Measurements from ENCODE around the gene CEACAM1. TPM values are rescaled to one million over a fixed set of nuclear protein-coding genes. Genes with fewer than 3 reads are reported as not detected.

CEACAM1 gene
- total and polyA plus RNA-seq, 2 of the 13 experiments (the other 11 are each of a cell fraction or from before 2014, with no cell fraction given): 13.5 to 332 TPM

DNA sequence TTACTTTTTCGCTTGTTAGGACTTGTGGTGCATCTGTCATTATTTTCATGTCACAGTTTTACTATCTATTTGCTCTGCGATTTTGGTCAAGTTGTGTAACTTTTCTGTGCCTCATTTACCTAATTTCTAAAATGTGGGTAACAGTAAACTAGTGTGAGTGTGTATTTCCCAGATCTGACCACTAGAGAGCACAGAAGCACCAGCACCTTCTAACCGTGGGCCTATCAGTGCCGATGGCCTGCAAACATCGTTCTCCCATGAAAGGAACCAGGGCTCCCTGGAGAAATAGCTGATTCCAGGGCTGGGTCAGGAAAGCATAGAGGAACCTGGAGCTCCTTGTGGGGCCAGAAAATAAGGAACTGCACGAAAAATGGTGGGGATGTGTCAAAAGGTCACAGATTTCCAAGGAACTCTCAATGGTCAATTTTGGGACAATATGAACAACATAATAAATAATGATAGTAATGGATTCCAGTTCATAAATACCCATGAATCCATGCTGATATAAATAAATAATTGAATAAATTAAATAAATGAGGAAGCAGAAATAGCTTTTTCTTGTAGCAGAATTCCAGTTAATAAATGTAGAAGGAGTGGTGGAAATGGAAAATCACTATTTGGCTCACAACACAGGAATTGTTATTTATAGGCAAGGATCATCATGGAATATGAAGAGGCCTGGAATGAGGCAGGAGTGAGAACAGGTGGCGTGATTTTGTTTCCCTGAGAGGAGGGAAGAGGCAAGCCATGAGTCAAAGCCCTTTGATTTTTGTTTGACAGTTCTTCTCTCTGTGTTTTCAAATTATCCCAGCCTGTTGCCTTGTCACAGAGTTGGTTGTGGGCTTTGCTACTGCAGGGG, 35.3 kb upstream of the CEACAM1 start (continued):
- no peak for TF ChIP-seq ZBTB33 (CRISPR knock-in tag; IDR thresholded peaks at IDR 0.05)
- no peak for TF ChIP-seq GZF1 (CRISPR knock-in tag; IDR thresholded peaks at IDR 0.05)
- no peak for TF ChIP-seq PCBP2 (optimal IDR thresholded peaks at IDR 0.05; ENCODE audit: low read depth, low read length, poor library complexity, severe bottlenecking)

DNA sequence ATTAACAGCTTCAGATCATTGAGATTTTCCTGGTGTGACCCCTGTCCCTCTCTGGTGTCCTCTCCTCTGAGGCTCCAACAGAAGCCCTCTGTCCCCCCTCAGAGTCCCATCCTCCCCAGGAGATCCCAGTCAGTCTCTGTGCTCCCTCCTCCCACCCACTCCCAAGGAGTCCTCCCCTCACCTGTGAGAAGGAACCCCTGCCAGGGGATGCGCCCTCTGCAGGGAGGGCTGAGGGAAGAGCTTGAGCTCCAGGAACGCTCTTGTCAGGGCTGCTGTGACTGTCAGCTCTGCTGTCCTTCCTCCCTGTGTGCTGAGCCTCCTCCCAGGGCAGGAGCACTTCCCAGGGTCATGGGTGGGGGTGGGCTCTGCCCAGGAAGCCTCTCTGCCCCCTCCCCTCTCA, 33.2 kb upstream of the CEACAM1 start:
- ChIA-PET CTCF (ENCODE audit: low intra/inter-chr PET ratio, low total read pairs) (no interaction called here), POLR2A (no interaction called here)
- intact Hi-C loops (cut with micrococcal nuclease; ENCODE audit: unreplicated experiment) (no loop called here), in situ Hi-C loops (cut with HindIII; ENCODE audit: extremely low pct_ligation_motif_present, low pct_unique_long_range_greater_than_20kb) (no loop called here)
- H3K36me3 ChIP-seq (replicated peaks in 1 of 2; ENCODE audit: control insufficient read depth in 1 of 2, insufficient read depth in 2 of 2, low read length in 2 of 2): no peaks in the 10 kb centered on the region
- BruUV-seq (replicated peaks): no TSS peak
- H3K27me3 ChIP-seq (ENCODE audit: control insufficient read depth in 1 of 2, insufficient read depth in 2 of 2, low read length in 2 of 2): peaks cover 2 to 12% of the 10 kb centered on the region in 2 experiments; a peak in 4 of 5 replicates
- FAIRE-seq (no peak), ATAC-seq (no peak), DNase-seq (ENCODE audit: low spot score) (no peak)
- H2AFZ ChIP-seq (ENCODE audit: low read length): no peak overlapping the region
- peak; percentile 97 for TF ChIP-seq ZNF263 (CRISPR knock-in tag; IDR thresholded peaks at IDR 0.05)
- no peak for TF ChIP-seq PRDM15 (CRISPR knock-in tag; IDR thresholded peaks at IDR 0.05)
- TF ChIP-seq, protein P1, sequence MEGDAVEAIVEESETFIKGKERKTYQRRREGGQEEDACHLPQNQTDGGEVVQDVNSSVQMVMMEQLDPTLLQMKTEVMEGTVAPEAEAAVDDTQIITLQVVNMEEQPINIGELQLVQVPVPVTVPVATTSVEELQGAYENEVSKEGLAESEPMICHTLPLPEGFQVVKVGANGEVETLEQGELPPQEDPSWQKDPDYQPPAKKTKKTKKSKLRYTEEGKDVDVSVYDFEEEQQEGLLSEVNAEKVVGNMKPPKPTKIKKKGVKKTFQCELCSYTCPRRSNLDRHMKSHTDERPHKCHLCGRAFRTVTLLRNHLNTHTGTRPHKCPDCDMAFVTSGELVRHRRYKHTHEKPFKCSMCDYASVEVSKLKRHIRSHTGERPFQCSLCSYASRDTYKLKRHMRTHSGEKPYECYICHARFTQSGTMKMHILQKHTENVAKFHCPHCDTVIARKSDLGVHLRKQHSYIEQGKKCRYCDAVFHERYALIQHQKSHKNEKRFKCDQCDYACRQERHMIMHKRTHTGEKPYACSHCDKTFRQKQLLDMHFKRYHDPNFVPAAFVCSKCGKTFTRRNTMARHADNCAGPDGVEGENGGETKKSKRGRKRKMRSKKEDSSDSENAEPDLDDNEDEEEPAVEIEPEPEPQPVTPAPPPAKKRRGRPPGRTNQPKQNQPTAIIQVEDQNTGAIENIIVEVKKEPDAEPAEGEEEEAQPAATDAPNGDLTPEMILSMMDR (CRISPR knock-in tag; IDR thresholded peaks at IDR 0.05): peak; percentile 42; the same call in 1 of the 2 replicates
- H3K9ac ChIP-seq (ENCODE audit: insufficient read depth, low read depth, low read length): no peak overlapping the region
- H3K4me1 ChIP-seq (ENCODE audit: insufficient read depth, low read length): peaks cover 59% of the 10 kb centered on the region
- H3K4me2 ChIP-seq (ENCODE audit: low read depth, low read length): no peak overlapping the region
- no CpG with 5 or more reads among the region's 2 CpGs for WGBS (ENCODE audit: low lambda C conversion rate)
- H3K9me3 ChIP-seq (ENCODE audit: low read length): peaks cover 8% of the 10 kb centered on the region; the same call in 1 of the 2 replicates
- H3K4me3 ChIP-seq (replicated peaks in 1 of 3; ENCODE audit: insufficient read depth in 1 of 3, low read depth in 2 of 3, low read length in 3 of 3): no peak overlapping the region
- no peak overlapping the region for H3K27ac ChIP-seq (ENCODE audit: extremely low read length, insufficient read depth, low read length)
- H3K79me2 ChIP-seq (ENCODE audit: insufficient read depth, low read length): no peaks in the 10 kb centered on the region
- H4K20me1 ChIP-seq (ENCODE audit: insufficient read depth, low read length): no peaks in the 10 kb centered on the region

Measured in HepG2 (cell line).